Activated B cell treated with CpG ODN at 0.5 μM for 24 hours (primary cell): ENCODE data around the gene LRRC1. TPM values are rescaled to one million over a fixed set of nuclear protein-coding genes. Genes with fewer than 3 reads are reported as not detected.

ENCODE experiments used
- ATAC-seq: fragments of 200-7000 bp; cut with Tn5 transposase; one replicate; pipeline ENCODE4 v1.10.0; 2021; ENCODE audit warnings: low read depth, mild to moderate bottlenecking, moderate library complexity
- CTCF ChIA-PET: fragments of 350-600 bp; sonication (Branson Sonifier 250); formaldehyde crosslinking; loops from one replicate; lab custom pipeline; 2021; ENCODE audit warnings: antibody characterized with exemption; lab: Charles Lee
- POLR2A ChIA-PET: fragments of 350-600 bp; sonication (Branson Sonifier 250); formaldehyde crosslinking; loops from one replicate; lab custom pipeline; 2021; ENCODE audit warnings: antibody characterized with exemption; lab: Charles Lee
- DNase-seq: peaks from one replicate; pipeline ENCODE4 v3.0.0; 2022
- H3K27ac Mint-ChIP-seq: one replicate; pipeline ENCODE4 v1.8.0; 2020; ENCODE audit warnings: mixed read lengths
- H3K27me3 Mint-ChIP-seq: one replicate; pipeline ENCODE4 v1.8.0; 2021; ENCODE audit warnings: mixed read lengths
- H3K36me3 Mint-ChIP-seq: one replicate; pipeline ENCODE4 v1.8.0; 2021; ENCODE audit warnings: low read depth, mixed read lengths
- H3K4me1 Mint-ChIP-seq: one replicate; pipeline ENCODE4 v1.8.0; 2021; ENCODE audit warnings: mixed read lengths
- H3K4me3 Mint-ChIP-seq: one replicate; pipeline ENCODE4 v1.8.0; 2020; ENCODE audit warnings: mild to moderate bottlenecking, mixed read lengths
- H3K9me3 Mint-ChIP-seq: one replicate; pipeline ENCODE4 v1.8.0; 2020; ENCODE audit warnings: mixed read lengths
- CTCF ChIP-seq: fragments of 200-600 bp; IDR thresholded peaks from one replicate; pipeline ENCODE4 v1.8.0; 2022; ENCODE audit warnings: antibody characterized with exemption, mild to moderate bottlenecking
- intact Hi-C: fragments of 100-400 bp; cut with micrococcal nuclease; formaldehyde crosslinking; loops from one replicate; pipeline ENCODE4 v1.15.1; 2024
- total RNA-seq: library from RNA; stranded (reverse); gene quantifications from 2 replicates; pipeline ENCODE4 v1.2.3, GENCODE V29; 2022

LRRC1 gene
- total RNA-seq, 1 donor from 2014 or later, result 4.7 TPM

GRCh38 chr6:53888931-53889330, 94.1 kb downstream of the LRRC1 start:
- no peak overlapping the region for H3K27ac Mint-ChIP-seq
- H3K36me3 Mint-ChIP-seq, result peaks cover 7% of the 10 kb centered on the region
- ChIA-PET POLR2A (no interaction called here), CTCF (no interaction called here)
- H3K27me3 Mint-ChIP-seq, result no peaks in the 10 kb centered on the region
- no peak for DNase-seq
- TF ChIP-seq CTCF, result no peak
- no peaks in the 10 kb centered on the region for H3K9me3 Mint-ChIP-seq
- H3K4me3 Mint-ChIP-seq, result no peak overlapping the region
- no peak for ATAC-seq
- intact Hi-C loops, result no loop called here
- H3K4me1 Mint-ChIP-seq, result no peaks in the 10 kb centered on the region

GRCh38 chr6:53889365-53889764, 94.6 kb downstream of the LRRC1 start:
- ATAC-seq, result no peak
- no peaks in the 10 kb centered on the region for H3K27me3 Mint-ChIP-seq
- no peak overlapping the region for H3K4me3 Mint-ChIP-seq
- H3K27ac Mint-ChIP-seq, result no peak overlapping the region
- peaks cover 5% of the 10 kb centered on the region for H3K36me3 Mint-ChIP-seq
- peaks cover 3% of the 10 kb centered on the region for H3K4me1 Mint-ChIP-seq
- peaks cover 2% of the 10 kb centered on the region for H3K9me3 Mint-ChIP-seq
- ChIA-PET POLR2A (no interaction called here), CTCF (no interaction called here)
- no peak for DNase-seq
- TF ChIP-seq CTCF, result no peak
- intact Hi-C loops, result no loop called here

- Mint-ChIP-seq H3K4me3 (no peak overlapping the region), H3K27ac (no peak overlapping the region), H3K9me3 (peaks cover 2% of the 10 kb centered on the region), H3K4me1 (peaks cover 3% of the 10 kb centered on the region), H3K27me3 (no peaks in the 10 kb centered on the region), H3K36me3 (peaks cover 13% of the 10 kb centered on the region)
- no peak for DNase-seq
- POLR2A ChIA-PET, result no interaction called here
- TF ChIP-seq CTCF, result no peak
- intact Hi-C loops, result no loop called here
- CTCF ChIA-PET, result no interaction called here
- ATAC-seq, result no peak
These were observed 97.9 kb downstream of the LRRC1 start for GRCh38 chr6:53892707-53893106.

GRCh38 chr6:53894091-53894490, 99.3 kb downstream of the LRRC1 start:
- Mint-ChIP-seq H3K27ac (no peak overlapping the region), H3K4me3 (no peak overlapping the region), H3K4me1 (peaks cover 3% of the 10 kb centered on the region), H3K9me3 (peaks cover 2% of the 10 kb centered on the region), H3K27me3 (no peaks in the 10 kb centered on the region), H3K36me3 (peaks cover 23% of the 10 kb centered on the region)
- ChIA-PET POLR2A (no interaction called here), CTCF (no interaction called here)
- DNase-seq (no peak), ATAC-seq (no peak)
- no peak for TF ChIP-seq CTCF
- intact Hi-C loops, result no loop called here

- H3K27ac Mint-ChIP-seq, result no peak overlapping the region
- H3K36me3 Mint-ChIP-seq, result peaks cover 35% of the 10 kb centered on the region
- peaks cover 3% of the 10 kb centered on the region for H3K4me1 Mint-ChIP-seq
- H3K4me3 Mint-ChIP-seq, result no peak overlapping the region
- peaks cover 2% of the 10 kb centered on the region for H3K9me3 Mint-ChIP-seq
- DNase-seq (no peak), ATAC-seq (no peak)
- intact Hi-C loops, result no loop called here
- CTCF ChIA-PET, result no interaction called here
- H3K27me3 Mint-ChIP-seq, result no peaks in the 10 kb centered on the region
- POLR2A ChIA-PET, result no interaction called here
- TF ChIP-seq CTCF, result no peak
These were observed 101.4 kb downstream of the LRRC1 start for GRCh38 chr6:53896196-53896595.
